ENCODE data around the gene DIP2B. TPM values are rescaled to one million over a fixed set of nuclear protein-coding genes. Genes with fewer than 3 reads are reported as not detected.
A peak's percentile ranks its signal among the peaks of the same experiment; 100 is the strongest.

The DIP2B gene
- total and polyA plus RNA-seq, 2 donors from 2014 or later: 4.6 to 23.3 TPM

- intact Hi-C loops (cut with DNase I): no loop called here
- no peak for FAIRE-seq
- no peaks in the 10 kb centered on the region for H3K4me1 ChIP-seq (ENCODE audit: control insufficient read depth in 2 of 3, insufficient read depth in 2 of 3, low read depth in 1 of 3, low read length in 3 of 3)
- H3K27ac ChIP-seq (ENCODE audit: low read depth in 2 of 2, low read length in 2 of 2): no peak overlapping the region
- DNase-seq: no peak
- no peaks in the 10 kb centered on the region for H3K36me3 ChIP-seq (ENCODE audit: control insufficient read depth in 2 of 3, insufficient read depth in 3 of 3, low read length in 3 of 3)
- no peaks in the 10 kb centered on the region for H3K9me3 ChIP-seq (ENCODE audit: control insufficient read depth in 2 of 3, insufficient read depth in 1 of 3, low read length in 3 of 3)
- no peak for TF ChIP-seq CTCF (IDR thresholded peaks at IDR 0.05; ENCODE audit: borderline replicate concordance, extremely low read depth, insufficient read depth)
- no peak overlapping the region for H3K9ac ChIP-seq (ENCODE audit: low read length in 3 of 3)
- H3K27me3 ChIP-seq (ENCODE audit: control insufficient read depth, insufficient read depth, low read length): no peaks in the 10 kb centered on the region
- H3K4me3 ChIP-seq (ENCODE audit: low read length in 3 of 3): no peak overlapping the region
These were observed 248.5 kb downstream of the DIP2B start for GRCh38 chr12:50753232-50753769.

- Histone ChIP-seq H3K9me3 (ENCODE audit: control insufficient read depth in 2 of 3, insufficient read depth in 1 of 3, low read length in 3 of 3) (no peaks in the 10 kb centered on the region), H3K27ac (ENCODE audit: low read depth in 2 of 2, low read length in 2 of 2) (peak within 1 kb of the TSS; percentile 99), H3K4me1 (ENCODE audit: control insufficient read depth in 2 of 3, insufficient read depth in 2 of 3, low read depth in 1 of 3, low read length in 3 of 3) (peaks cover 0 to 8% (median 0%) of the 10 kb centered on the region in 3 donors), H3K9ac (ENCODE audit: low read length in 3 of 3) (peak within 1 kb of the TSS; percentile 85 to 95 (median 95)), H3K4me3 (ENCODE audit: low read length in 3 of 3) (peak within 1 kb of the TSS; percentile 80 to 87 (median 84)), H3K27me3 (ENCODE audit: control insufficient read depth, insufficient read depth, low read length) (no peaks in the 10 kb centered on the region), H3K36me3 (ENCODE audit: control insufficient read depth in 2 of 3, insufficient read depth in 3 of 3, low read length in 3 of 3) (no peaks in the 10 kb centered on the region)
- intact Hi-C loops (cut with DNase I): no loop called here
- no peak for TF ChIP-seq CTCF (IDR thresholded peaks at IDR 0.05; ENCODE audit: borderline replicate concordance, extremely low read depth, insufficient read depth)
- DNase-seq: peak; percentile 96 to 97 (median 97)
- FAIRE-seq: no peak
These were observed 259.0 kb downstream of the DIP2B start, which contains the start of gene ATF1 for GRCh38 chr12:50763639-50764285. Gene ATF1, plus strand, starts transcription at chr12:50764101. Its CDS starts 16,045 bp downstream, at chr12:50780146.

GRCh38 chr12:50764286-50765094 is 259.7 kb downstream of the DIP2B start:
- FAIRE-seq (no peak), DNase-seq (peak in 4 of 5 donors; percentile 56 to 85 (median 70))
- Histone ChIP-seq H3K4me1 (ENCODE audit: control insufficient read depth in 2 of 3, insufficient read depth in 2 of 3, low read depth in 1 of 3, low read length in 3 of 3) (peaks cover 0 to 8% (median 0%) of the 10 kb centered on the region in 3 donors), H3K9ac (ENCODE audit: low read length in 3 of 3) (peak overlapping the region; percentile 63 to 85 (median 82)), H3K4me3 (ENCODE audit: low read length in 3 of 3) (peak overlapping the region; percentile 80 to 86 (median 84)), H3K27me3 (ENCODE audit: control insufficient read depth, insufficient read depth, low read length) (no peaks in the 10 kb centered on the region), H3K27ac (ENCODE audit: low read depth in 2 of 2, low read length in 2 of 2) (peak overlapping the region; percentile 98 to 99), H3K36me3 (ENCODE audit: control insufficient read depth in 2 of 3, insufficient read depth in 3 of 3, low read length in 3 of 3) (no peaks in the 10 kb centered on the region), H3K9me3 (ENCODE audit: control insufficient read depth in 2 of 3, insufficient read depth in 1 of 3, low read length in 3 of 3) (no peaks in the 10 kb centered on the region)
- intact Hi-C loops (cut with DNase I): no loop called here
- TF ChIP-seq CTCF (IDR thresholded peaks at IDR 0.05; ENCODE audit: borderline replicate concordance, extremely low read depth, insufficient read depth): peak; percentile 2
